HG03066 (cell line): ENCODE measurements around the gene RNF223.

Source experiments
- ATAC-seq: cut with Tn5 transposase; IDR thresholded peaks from one replicate; pipeline ENCODE4 v1.9.1; 2021; ENCODE audit warnings: low read depth; ENCODE audit not compliant: unreplicated experiment

The RNF223 gene

GRCh38 chr1:1073743-1074587, at the start of gene RNF223:
TSS of gene RNF223 (minus strand) at chr1:1074306. CDS start at chr1:1072566, 1,740 bp downstream.
- ATAC-seq = no peak

- ATAC-seq = no peak
Observed at GRCh38 chr1:1122981-1123480, 48.9 kb upstream of the RNF223 start.

GRCh38 chr1:1122078-1122811, 48.1 kb upstream of the RNF223 start:
- peak; percentile 56 for ATAC-seq

GRCh38 chr1:1121611-1122077, 47.5 kb upstream of the RNF223 start:
- no peak for ATAC-seq

DNA sequence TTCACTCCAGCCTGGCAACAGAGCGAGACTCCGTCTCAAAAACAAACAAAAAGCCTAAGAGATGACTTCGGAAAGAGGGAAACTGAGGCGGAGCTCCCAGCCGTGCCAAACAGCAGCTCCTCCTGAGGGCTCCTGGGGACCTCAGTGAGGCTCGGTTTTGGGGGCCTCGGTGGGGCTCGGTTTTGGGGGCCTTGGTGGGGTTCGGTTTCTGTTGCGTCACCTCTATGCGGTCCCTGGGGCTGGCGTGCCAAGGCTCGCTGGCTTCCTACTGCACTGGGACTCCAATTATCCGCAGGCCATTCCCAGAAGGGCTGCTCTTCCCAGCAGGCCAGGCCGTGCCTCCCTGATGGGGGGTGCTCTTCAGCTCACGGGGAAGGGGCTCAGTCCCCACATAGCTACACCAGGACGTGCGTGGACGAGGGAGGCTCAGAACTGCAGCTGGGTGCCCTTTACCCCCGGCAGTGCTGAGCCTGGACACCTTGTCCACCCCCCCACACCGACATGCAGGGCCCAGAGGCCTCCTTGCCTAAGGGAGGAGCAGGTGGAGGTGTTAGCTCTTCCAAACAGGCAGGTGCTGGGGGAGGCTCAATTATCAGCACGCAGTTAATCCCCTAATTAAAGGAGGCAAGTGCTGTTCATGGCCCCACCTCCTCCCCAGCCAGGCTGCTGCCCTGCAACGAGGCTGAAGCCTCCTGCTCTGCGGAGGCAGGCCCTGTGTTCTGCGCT, 46.9 kb upstream of the RNF223 start:
- no peak for ATAC-seq

- ATAC-seq = no peak
Observed at GRCh38 chr1:1120096-1120495, 46.0 kb upstream of the RNF223 start.

GRCh38 chr1:1119272-1119890, 45.3 kb upstream of the RNF223 start:
- ATAC-seq = no peak

- no peak for ATAC-seq
Observed at GRCh38 chr1:1118876-1119220, 44.7 kb upstream of the RNF223 start.

DNA sequence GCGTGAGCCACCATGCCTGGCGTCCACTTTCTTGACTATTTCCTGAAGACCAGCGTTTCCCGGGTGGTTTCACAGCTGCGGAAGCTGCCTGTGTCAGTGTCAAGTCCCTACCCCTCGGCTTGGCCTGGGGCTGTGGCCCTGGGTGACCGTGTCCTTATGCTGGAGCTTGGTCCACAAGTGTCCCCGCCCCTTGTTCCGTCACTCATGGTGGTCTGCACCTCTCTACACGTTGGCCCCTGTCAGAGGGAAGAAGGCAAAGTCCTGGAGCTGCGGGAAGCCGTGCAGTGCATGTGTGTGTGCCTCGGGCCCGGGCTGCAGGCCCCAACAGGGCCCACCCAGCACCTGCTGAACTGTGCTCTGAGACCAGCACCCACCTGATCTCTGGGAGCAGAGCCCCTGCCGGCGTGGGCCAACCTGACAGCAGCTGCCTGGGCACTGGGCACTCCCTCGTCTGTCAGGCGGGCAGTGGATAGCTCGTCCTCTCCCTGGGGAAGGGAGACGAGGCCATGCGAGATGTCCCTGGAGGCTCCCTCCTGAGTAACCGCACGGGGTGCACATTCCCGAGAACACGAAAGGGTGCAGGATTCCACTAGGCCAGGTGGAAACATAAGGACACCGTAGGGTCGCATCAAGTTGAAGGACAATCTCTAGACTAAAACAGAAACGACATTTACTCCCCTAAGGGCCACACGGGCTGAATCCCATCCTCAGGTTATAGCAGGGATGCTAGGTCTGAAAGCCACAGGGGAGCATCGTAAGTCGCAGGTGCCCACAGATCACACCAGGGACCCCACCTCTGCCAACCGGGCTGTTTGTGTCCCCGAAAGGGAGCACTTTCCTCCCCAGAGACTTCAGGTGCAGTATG, 44.1 kb upstream of the RNF223 start:
- ATAC-seq = no peak

DNA sequence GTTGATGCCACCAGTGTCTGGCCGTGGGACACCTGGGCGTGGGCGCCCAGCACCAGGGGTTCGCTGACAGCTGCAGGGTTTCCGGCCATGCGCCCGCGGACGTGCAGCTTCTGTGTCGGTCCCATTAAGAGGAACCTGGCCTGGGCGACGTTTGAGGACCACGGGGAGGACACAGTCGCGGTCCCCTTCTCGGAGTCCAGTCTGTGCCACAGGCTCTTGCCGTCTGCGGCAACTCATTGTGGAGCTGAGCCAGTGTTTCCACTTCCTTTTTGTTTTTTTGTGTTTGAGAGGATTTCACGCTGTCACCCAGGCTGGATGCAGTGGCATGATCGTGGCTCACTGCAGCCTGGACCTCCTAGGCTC, 43.3 kb upstream of the RNF223 start:
- ATAC-seq = no peak

- no peak for ATAC-seq
Observed at GRCh38 chr1:1116701-1117468, 42.8 kb upstream of the RNF223 start.

DNA sequence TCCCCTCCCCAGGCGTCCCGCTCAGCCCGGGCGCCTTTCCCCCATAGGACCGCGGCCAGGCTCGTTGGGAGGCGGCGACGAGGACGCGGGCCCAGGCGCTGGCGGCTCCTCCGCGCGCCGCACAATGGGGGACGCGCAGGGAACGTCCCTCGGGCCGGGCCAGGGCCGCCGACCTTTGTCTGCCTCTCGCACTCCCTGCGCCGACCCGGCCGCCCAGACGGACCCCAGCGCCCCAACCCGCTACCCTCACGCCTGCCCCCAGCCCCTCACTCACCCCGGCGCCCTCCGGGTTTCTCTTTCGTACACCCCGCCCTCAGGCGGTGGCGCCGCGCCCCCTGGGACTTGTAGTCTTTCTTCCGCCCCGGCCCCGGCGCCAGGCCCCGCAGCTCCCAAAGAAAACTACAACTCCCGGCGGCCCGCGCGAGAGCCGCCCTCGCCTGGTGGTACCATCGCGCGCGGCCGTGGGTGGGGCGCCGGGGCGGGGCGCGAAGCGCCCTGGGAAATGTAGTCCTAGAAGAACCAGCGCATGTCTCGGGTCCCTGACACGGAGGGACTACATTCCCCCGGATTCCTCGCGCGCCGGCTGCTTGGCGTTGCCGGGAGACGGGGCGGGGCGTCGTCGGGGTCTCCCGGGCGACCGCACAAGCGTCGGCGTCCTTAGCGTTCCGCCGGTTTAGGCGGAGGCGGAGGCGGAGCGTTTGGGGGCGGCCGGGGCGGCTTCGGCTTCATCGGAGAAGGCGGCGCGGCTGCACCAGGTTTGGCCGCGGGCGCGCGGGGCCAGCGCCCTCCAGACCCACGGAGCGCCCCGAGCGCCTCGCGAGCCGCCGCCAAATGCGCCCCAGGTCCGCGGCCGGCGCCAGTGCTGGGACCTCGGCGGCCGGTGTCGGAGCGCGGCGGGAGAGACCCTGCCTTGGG, 41.9 kb upstream of the RNF223 start, which contains the start of gene C1orf159:
C1orf159 (minus strand) TSS at position 304 of the 915 bp plus-strand sequence. CDS start 24,546 bp downstream, outside the sequence.
- peak; percentile 89 for ATAC-seq

- ATAC-seq = no peak
Observed at GRCh38 chr1:1115136-1115785, 41.2 kb upstream of the RNF223 start.

- no peak for ATAC-seq
Observed at GRCh38 chr1:1114431-1114830, 40.3 kb upstream of the RNF223 start.

DNA sequence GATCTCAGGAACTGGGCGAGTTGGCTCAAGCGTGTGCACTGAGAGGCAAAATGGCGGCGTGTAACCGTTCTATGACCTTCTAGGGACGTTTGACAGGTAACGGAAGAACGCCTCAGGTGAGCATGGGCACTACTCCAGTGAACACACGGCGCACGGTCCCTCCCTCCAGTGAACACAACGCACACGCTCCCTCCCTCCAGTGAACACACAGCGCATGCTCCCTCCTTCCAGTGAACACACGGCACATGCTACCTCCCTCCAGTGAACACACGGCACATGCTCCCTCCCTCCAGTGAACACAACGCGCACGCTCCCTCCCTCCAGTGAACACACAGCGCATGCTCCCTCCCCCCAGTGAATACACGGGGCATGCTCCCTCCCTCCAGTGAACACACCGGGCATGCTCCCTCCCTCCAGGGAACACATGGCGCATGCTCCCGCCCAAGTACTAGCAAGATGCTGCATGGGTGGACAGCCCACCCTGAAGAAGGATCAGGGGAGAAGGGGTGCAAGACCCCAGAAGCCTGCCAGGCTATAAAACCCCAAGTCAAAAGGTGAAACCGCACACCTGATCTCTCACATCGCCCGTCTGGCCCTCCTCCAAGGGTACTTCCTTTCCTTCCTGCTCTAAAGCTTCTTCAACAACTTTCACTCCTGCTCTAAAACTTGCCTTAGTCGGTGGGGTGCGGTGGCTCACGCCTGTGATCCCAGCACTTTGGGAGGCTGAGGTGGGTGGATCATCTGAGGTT, 38.3 kb upstream of the RNF223 start:
- no peak for ATAC-seq

DNA sequence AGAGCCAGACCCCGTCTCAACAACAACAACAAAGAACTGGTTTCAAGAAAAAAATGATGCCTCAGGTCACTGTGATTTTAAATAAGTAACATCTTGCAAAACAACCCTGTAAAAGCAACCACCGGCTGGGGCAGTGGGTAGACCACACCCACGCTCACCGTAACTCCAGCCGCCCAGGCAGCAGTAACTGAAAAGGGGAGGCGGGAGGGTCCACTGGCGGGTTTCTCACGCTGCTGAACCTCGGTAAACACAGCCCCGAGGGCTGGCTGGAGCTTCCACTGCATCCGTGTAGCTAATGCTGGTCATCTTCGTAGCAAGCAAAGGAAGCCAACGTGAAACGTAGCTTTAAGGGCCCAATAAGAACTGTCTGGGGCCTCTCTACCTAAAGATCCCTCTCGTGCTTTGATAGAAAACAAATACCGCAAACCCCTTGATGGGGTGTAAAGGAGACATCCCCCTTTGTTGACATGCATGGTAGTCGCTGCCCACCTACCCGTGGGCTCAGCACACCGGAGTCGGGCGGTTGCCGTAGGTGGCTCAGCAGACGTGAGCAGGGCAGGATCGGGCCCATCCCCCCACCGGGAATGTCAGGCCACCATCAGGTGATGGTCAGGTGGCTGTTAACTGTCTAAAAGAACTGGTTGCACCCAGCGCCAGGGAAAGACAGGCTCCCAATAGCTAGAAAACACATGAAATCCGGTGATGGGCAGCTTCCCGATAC, 37.6 kb upstream of the RNF223 start:
- no peak for ATAC-seq
